T-helper 1 cell treated with Interleukin-12 subunit alpha and Interleukin-12 subunit beta and Interleukin-4 antibody, amounts not matched to agents 30 μg/mL and 1 μg/mL, for 36 hours (primary cell): ENCODE data around the gene TMCC3.

Source experiments
- H3K27ac Mint-ChIP-seq: one replicate; pipeline ENCODE4 v1.8.0; 2021; ENCODE audit warnings: mild to moderate bottlenecking, mixed read lengths
- H3K27me3 Mint-ChIP-seq: one replicate; pipeline ENCODE4 v1.8.0; 2021; ENCODE audit warnings: low read depth, mixed read lengths
- H3K36me3 Mint-ChIP-seq: one replicate; pipeline ENCODE4 v1.8.0; 2021; ENCODE audit warnings: low read depth, mixed read lengths
- H3K4me1 Mint-ChIP-seq: one replicate; pipeline ENCODE4 v1.8.0; 2021; ENCODE audit warnings: low read depth, mixed read lengths
- H3K4me3 Mint-ChIP-seq: one replicate; pipeline ENCODE4 v1.8.0; 2021; ENCODE audit warnings: mild to moderate bottlenecking, moderate library complexity, mixed read lengths
- H3K9me3 Mint-ChIP-seq: one replicate; pipeline ENCODE4 v1.8.0; 2021; ENCODE audit warnings: mixed read lengths

TMCC3 gene

GRCh38 chr12:94544355-94544754 is 106.0 kb downstream of the TMCC3 start:
- peaks cover 5% of the 10 kb centered on the region for H3K36me3 Mint-ChIP-seq
- H3K4me1 Mint-ChIP-seq = no peaks in the 10 kb centered on the region
- H3K27ac Mint-ChIP-seq = no peak overlapping the region
- no peak overlapping the region for H3K4me3 Mint-ChIP-seq
- no peaks in the 10 kb centered on the region for H3K27me3 Mint-ChIP-seq
- H3K9me3 Mint-ChIP-seq = peaks cover 38% of the 10 kb centered on the region

GRCh38 chr12:94538318-94538717 is 112.0 kb downstream of the TMCC3 start:
- no peaks in the 10 kb centered on the region for H3K9me3 Mint-ChIP-seq
- H3K27me3 Mint-ChIP-seq = no peaks in the 10 kb centered on the region
- H3K4me3 Mint-ChIP-seq = no peak overlapping the region
- H3K36me3 Mint-ChIP-seq = no peaks in the 10 kb centered on the region
- no peak overlapping the region for H3K27ac Mint-ChIP-seq
- H3K4me1 Mint-ChIP-seq = peaks cover 6% of the 10 kb centered on the region

GRCh38 chr12:94536040-94536965 is 114.1 kb downstream of the TMCC3 start:
- no peaks in the 10 kb centered on the region for H3K36me3 Mint-ChIP-seq
- H3K27me3 Mint-ChIP-seq = no peaks in the 10 kb centered on the region
- H3K4me3 Mint-ChIP-seq = no peak overlapping the region
- H3K9me3 Mint-ChIP-seq = no peaks in the 10 kb centered on the region
- H3K27ac Mint-ChIP-seq = no peak overlapping the region
- H3K4me1 Mint-ChIP-seq = peaks cover 11% of the 10 kb centered on the region

- H3K9me3 Mint-ChIP-seq = no peaks in the 10 kb centered on the region
- H3K4me3 Mint-ChIP-seq = no peak overlapping the region
- no peaks in the 10 kb centered on the region for H3K36me3 Mint-ChIP-seq
- H3K4me1 Mint-ChIP-seq = peaks cover 11% of the 10 kb centered on the region
- no peaks in the 10 kb centered on the region for H3K27me3 Mint-ChIP-seq
- H3K27ac Mint-ChIP-seq = no peak overlapping the region
Observed at GRCh38 chr12:94535510-94535921, 114.8 kb downstream of the TMCC3 start.

- Mint-ChIP-seq H3K27ac (no peak overlapping the region), H3K36me3 (no peaks in the 10 kb centered on the region), H3K27me3 (no peaks in the 10 kb centered on the region), H3K4me3 (no peak overlapping the region), H3K9me3 (no peaks in the 10 kb centered on the region), H3K4me1 (peaks cover 11% of the 10 kb centered on the region)
Observed at GRCh38 chr12:94534774-94535509, 115.4 kb downstream of the TMCC3 start.

GRCh38 chr12:94534278-94534677 is 116.1 kb downstream of the TMCC3 start:
- Mint-ChIP-seq H3K27ac (no peak overlapping the region), H3K4me1 (peaks cover 11% of the 10 kb centered on the region), H3K4me3 (no peak overlapping the region), H3K36me3 (no peaks in the 10 kb centered on the region), H3K9me3 (no peaks in the 10 kb centered on the region), H3K27me3 (no peaks in the 10 kb centered on the region)

- H3K27ac Mint-ChIP-seq = no peak overlapping the region
- no peaks in the 10 kb centered on the region for H3K9me3 Mint-ChIP-seq
Observed at GRCh38 chr12:94532490-94533422, 117.6 kb downstream of the TMCC3 start.

GRCh38 chr12:94531196-94531720 is 119.1 kb downstream of the TMCC3 start:
- no peaks in the 10 kb centered on the region for H3K9me3 Mint-ChIP-seq
- H3K4me1 Mint-ChIP-seq = peaks cover 11% of the 10 kb centered on the region
- no peak overlapping the region for H3K4me3 Mint-ChIP-seq
- H3K36me3 Mint-ChIP-seq = no peaks in the 10 kb centered on the region
- H3K27me3 Mint-ChIP-seq = no peaks in the 10 kb centered on the region
- no peak overlapping the region for H3K27ac Mint-ChIP-seq

More at GRCh38 chr12:94532490-94533422, 117.6 kb downstream of the TMCC3 start:
- Mint-ChIP-seq H3K27me3 (no peaks in the 10 kb centered on the region), H3K4me3 (no peak overlapping the region), H3K4me1 (peaks cover 11% of the 10 kb centered on the region), H3K36me3 (no peaks in the 10 kb centered on the region)

GRCh38 chr12:94525951-94526350 is 124.4 kb downstream of the TMCC3 start:
- Mint-ChIP-seq H3K9me3 (peaks cover 4% of the 10 kb centered on the region), H3K4me1 (no peaks in the 10 kb centered on the region), H3K36me3 (no peaks in the 10 kb centered on the region), H3K27me3 (peaks cover 7% of the 10 kb centered on the region), H3K27ac (no peak overlapping the region), H3K4me3 (no peak overlapping the region)
